ENCODE results near the gene NME8.

NME8 gene

DNA sequence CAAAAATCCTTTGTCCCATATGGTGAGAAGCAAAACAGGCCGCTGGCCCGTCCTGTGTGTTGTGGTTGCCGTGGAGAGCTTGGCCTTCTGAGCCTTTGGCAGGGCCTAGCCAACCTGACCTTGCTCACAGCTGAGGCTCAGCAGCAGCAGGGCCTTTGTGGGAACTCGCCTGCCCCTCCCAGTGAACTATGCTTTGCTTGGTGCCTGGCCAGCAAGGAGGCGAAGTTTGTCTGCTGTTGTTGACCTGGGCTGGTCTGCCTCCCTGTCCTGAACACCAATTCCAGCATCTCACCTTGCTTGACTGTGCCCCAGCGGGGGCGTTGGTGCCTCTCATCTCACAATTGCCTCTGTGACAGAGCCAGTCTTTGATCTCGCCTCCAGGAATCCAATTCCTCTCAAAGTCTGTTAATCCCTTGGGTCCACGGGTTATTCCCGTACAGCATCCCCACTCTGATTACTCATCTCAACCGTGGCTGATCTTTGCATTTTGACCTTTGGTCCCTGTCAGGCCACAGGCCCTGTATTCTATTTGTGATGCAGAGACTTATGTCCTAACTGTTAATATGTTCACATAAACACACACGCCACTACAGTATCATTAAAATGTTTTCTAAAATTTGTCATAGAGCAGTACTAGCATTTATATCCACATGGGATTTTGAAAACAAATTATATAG is 94.7 kb downstream of the NME8 start:
- no peak for ATAC-seq

DNA sequence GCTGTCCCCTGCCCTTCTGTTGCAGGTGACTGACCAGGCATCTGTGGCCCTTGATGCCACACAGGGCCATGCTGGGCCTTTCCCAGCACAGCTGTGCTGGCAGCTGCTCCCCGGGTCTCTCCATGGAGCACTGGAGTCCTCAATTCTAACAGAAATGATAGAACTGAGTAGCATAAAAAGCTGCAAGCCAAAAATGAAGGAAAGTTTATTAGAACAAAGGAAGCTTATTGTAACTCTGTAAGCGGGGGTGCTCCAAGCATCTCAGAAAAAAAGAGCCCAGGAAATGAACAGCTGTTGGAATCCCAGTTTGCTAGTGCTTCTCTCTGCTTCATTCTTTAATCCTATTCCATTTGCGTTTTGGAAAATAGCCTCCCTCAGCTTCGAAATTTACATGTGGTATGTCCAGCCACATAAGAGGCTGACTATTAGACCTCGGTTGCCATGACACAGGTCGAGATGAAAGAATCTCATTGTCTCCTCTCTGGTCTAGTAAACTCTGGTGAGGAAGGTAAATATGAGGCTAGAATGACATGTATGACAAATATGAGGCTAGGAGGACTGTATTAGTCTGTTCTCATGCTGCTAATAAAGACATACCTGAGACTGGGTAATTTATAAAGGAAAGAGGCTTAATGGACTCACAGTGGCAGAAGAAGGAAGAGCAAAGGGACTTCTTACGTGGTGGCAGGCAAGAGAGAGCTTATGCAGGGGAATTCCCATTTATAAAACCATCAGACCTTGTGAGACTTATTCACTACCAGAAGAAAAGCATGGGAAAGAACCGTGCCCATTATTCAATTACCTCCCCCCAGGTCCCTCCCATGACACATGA is 95.7 kb downstream of the NME8 start:
- no peak for ATAC-seq

DNA sequence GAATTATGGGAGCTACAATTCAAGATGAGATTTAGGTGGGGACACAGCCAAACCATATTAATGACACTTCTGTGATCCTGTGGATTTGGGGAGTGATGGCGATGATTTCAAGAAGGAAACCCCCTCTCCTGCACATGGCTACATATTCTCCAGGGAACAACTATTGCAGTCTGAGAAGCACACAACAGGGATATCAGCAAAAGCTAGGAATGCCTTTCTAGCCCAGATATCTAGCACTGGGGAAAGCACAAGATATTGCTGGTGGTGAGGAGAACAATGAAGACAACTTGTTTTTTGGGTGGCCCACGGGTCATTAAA is 96.3 kb downstream of the NME8 start:
- ATAC-seq, result no peak

DNA sequence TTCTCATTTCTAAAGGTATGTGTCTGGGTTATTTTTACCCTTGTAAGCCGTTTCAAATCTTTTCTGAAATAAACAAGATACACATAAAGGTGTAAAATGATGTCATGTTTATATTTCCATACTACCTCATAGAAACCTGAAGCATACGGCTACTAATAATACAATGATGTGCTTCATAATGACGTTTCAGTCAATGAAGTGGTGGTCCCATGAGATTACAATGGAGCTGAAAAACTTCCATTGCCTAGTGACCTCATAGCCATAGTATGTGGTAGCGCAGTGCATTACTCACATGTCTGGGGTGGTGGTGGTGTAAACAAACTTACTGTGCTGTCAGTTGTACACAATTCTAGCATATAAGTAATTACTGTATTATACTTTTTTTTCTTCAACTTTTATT is 96.9 kb downstream of the NME8 start:
- no peak for ATAC-seq

- no peak for ATAC-seq
Measured at GRCh38 chr7:37947138-37947940, 98.9 kb downstream of the NME8 start.

DNA sequence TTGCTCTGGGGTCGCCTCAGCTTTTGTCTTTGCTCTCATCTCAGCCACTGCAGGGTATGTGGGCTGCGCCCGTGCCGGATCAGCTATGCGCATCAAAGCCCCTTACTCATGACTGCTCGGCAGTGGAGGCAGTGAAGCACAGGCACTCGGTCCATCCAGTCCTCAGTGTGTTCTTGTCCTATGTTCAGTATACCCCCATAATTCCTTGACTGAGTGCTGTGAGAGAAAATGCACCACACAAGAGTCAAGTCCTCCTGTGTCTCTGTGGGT is 99.5 kb downstream of the NME8 start:
- no peak for ATAC-seq

All from activated CD4-positive, CD25-positive, alpha-beta regulatory T cell treated with anti-CD3 and anti-CD28 coated beads, Interleukin-2, amount 50 U/mL, for 24 hours (primary cell).